WI38 (cell line): ENCODE measurements around the gene NELFB.

Experiments
- H3K4me3 ChIP-seq: 2 replicates; pipeline ENCODE4 v1.5.1; 2011; ENCODE audit warnings: low read depth, mild to moderate bottlenecking, control low read depth, low read length
- TF ChIP-seq, protein P1 (sequence below): IDR thresholded peaks from 2 replicates; pipeline ENCODE4 v1.5.1; 2012; ENCODE audit warnings: low read depth, mild to moderate bottlenecking, control low read depth, low read length

Gene NELFB

DNA sequence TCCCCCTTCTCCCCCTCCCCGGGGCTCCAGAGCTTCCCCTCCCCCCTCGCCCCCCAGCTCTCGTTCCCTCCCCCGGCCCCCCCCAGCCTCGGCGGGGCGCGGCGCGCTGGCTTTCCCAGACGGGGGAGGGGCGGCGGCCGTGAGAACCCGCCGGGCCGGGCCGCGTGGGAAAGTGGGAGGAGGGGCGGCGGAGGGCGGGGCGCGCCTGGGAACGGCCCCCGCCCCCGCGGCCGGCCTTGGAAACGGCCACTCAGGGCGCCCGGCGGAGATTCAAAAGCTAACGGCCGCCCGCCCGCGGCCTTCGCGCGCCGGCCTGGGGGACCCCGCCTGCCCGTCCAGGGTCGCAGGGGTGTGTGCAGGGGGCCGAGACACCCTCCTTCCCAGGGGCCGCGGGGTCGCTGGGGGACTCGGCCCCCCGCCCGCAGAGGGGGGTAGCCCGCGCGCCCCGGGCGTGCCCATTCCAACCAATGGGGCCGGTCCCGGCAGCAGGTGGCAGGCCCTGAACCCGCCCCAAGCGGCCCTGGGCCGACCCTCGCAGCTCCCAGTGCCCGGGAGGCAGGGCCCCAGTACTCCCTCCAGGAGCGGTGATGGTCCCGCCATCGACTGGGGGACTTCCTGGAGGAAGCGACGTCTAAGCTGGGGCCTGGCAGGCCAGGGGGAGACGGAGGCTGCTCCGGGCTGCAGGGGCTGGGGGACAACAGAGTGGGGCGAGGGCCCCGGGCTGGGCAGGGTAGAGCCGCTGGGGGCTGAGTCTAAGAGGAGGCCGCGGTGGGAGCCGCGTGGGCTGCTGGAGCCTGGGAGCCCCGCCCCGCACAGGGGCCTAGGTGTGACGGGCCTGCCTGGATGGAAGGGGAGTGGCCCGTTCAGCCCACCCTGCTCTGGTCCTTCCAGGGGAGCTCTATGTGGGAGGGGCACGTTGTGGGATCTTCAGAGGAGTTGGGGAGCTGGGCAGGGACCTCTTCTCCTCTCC, 61.2 kb downstream of the NELFB start:
- TF ChIP-seq, protein P1, sequence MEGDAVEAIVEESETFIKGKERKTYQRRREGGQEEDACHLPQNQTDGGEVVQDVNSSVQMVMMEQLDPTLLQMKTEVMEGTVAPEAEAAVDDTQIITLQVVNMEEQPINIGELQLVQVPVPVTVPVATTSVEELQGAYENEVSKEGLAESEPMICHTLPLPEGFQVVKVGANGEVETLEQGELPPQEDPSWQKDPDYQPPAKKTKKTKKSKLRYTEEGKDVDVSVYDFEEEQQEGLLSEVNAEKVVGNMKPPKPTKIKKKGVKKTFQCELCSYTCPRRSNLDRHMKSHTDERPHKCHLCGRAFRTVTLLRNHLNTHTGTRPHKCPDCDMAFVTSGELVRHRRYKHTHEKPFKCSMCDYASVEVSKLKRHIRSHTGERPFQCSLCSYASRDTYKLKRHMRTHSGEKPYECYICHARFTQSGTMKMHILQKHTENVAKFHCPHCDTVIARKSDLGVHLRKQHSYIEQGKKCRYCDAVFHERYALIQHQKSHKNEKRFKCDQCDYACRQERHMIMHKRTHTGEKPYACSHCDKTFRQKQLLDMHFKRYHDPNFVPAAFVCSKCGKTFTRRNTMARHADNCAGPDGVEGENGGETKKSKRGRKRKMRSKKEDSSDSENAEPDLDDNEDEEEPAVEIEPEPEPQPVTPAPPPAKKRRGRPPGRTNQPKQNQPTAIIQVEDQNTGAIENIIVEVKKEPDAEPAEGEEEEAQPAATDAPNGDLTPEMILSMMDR: no peak
- H3K4me3 ChIP-seq: no peak overlapping the region

DNA sequence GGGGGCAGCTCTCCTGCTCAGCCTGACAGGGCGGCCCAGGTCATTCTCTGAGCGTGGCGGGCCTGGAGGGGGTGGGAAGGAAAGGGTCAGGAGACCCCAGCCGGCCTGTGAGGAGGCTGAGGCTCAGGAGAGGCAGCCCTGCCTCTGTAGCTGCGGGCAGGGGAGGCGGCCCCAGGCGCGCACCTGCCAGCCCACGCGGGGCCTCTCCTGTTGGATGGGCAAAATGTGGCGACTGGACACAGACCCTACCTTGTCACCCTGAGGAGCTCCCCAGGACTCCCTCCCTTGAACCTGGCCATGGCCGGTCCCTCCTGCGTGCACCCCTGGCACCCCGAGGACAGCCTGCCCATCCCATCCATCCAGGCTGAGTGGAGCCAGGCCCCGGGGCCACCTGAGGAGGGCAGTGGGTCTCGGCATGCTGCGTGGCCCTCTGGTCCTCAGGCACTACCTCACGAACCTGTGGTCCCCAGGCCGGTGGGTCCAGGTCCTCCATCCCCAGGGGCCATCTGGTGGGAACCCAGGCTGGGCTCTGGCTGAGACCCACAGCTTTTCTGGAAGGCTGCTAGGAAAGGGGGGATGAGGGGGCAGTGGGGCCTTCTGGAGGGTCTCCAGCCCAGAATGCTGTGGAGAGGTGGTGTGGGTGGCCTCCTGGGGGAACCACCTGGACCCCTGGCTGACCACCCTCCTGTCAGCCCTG, 62.0 kb downstream of the NELFB start:
- TF ChIP-seq, protein P1: no peak
- no peak overlapping the region for H3K4me3 ChIP-seq

GRCh38 chr9:137317718-137318511, 62.8 kb downstream of the NELFB start:
- TF ChIP-seq, protein P1: no peak
- no peak overlapping the region for H3K4me3 ChIP-seq

DNA sequence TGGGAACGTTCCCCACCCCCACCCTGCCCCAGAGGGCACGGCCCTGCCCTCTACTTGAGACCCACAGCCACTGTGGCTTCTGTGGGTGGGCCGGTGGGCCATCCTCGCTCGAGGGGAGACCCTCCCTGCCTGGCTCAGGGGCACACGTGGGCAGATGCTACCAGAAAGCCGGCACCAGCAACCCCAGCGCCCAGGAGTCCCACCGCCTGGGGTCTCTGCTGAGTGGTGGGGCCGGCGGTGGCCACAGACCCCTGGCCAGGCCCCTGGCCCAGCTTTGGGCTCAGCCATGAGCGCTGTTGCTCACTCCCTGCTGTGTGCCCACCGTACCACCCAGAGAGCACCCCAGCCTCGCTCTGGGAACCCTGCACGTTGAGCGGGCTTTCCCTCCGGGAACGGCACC, 63.5 kb downstream of the NELFB start:
- H3K4me3 ChIP-seq: no peak overlapping the region
- TF ChIP-seq, protein P1: no peak

DNA sequence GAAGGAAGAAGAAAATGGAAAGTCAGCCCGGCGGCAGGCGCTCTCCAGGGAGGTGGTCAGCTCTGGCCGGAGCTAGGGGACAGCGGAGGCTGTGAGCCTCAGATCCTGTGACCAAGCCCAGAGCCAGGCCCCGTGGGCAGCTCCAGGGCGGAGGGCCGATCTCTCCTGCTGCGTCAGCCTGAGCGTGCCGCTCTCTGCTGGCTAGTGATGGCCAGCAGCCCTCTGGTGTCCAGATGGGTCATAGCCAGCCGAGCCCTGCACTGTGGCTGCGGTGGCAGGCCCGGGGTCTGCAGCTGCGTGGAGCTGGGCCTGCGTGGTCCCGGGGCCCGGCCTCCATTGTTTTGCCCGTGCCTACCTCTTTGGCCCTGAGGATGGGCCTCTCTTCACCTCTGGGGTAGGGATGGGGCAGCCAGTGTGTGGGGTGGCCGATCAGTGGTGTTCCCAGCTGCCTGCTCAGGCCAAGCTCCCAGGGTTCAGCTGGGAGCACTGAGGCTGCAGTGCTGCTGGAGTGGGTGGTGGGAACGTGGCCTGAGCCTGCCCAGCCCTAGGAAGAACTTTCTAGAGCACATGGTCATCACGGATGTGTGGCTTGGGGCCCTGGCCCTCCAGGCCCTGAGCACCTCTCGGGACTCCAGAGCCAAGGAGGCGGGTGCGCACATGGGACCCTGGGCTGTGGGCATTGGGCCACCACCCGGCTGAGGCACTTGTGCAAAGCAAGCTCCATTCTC, 64.0 kb downstream of the NELFB start:
- no peak overlapping the region for H3K4me3 ChIP-seq
- TF ChIP-seq, protein P1: no peak

DNA sequence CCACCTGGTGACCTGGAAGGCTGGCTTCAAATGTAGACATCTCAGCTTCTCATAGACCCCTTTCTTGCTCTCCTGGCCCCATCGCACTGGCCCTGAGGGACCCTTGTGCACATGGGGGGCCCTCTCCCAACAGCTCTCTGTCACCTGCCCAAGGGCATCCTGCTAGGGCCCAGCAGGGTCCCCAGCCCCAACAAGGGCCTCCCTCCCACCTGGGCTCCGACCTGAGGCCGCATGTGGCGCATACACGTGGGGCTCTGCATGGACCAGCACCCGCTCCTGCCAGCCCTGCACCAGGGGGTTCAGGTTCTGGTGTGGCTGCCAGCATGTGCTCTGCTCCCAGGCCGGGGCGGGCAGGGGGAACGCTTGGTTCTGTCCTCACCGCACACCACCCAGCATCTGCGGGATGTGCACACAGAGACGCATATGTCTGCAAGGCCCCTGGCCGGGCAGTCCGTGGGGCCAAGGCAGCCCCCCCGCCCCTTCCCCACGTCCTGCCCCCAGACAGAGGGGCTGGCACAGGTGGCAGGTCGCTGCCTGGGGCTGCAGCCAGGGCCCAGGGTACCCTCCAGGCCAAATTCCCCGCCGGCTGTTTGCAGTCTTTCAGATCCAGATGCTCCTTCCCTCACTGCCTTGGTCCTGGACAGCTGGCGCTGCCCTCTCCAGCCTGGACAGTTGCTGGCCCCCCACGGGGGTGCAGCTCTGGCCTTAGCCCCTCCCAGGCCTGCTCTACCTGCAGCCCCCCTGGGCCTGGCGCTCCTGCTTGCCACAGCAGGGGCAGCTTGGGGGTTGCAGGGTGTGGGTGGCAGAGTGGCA, 64.8 kb downstream of the NELFB start:
- TF ChIP-seq, protein P1: no peak
- no peak overlapping the region for H3K4me3 ChIP-seq
